PC-3 (cell line): ENCODE results near the gene VSIG10L2. TPM values are rescaled to one million over a fixed set of nuclear protein-coding genes. Genes with fewer than 3 reads are reported as not detected.

Source experiments
- ATAC-seq: fragments of 200-7000 bp; cut with Tn5 transposase; 2 replicates; pipeline ENCODE4 v1.9.1; 2020; ENCODE audit warnings: mild to moderate bottlenecking, moderate library complexity
- BruUV-seq: library from RNA; stranded (reverse); fragments of 400-500 nt; replicated peaks from 2 replicates; lab custom pipeline; 2021; lab: Mats Ljungman, UMichigan
- CTCF ChIA-PET: fragments of 300-600 bp; sonication (Branson Sonifier 250); formaldehyde crosslinking; loops from one replicate; lab custom pipeline; 2022; ENCODE audit warnings: antibody characterized with exemption; lab: Charles Lee
- POLR2A ChIA-PET: fragments of 300-600 bp; sonication (Branson Sonifier 250); formaldehyde crosslinking; loops from one replicate; lab custom pipeline; 2022; ENCODE audit warnings: antibody characterized with exemption; ENCODE audit not compliant: unreplicated experiment; lab: Charles Lee
- DNase-seq: peaks from one replicate; pipeline ENCODE4 v3.0.0-alpha.2; 2015
- H2AFZ ChIP-seq: fragments of 300-600 bp; sonication (generic); 2 replicates; pipeline ENCODE4 v1.6.0; 2016; ENCODE audit warnings: antibody characterized with exemption, low read length
- H3F3A ChIP-seq: fragments of 300-600 bp; sonication (generic); one replicate; pipeline ENCODE4 v1.6.0; 2017; ENCODE audit warnings: antibody characterized with exemption, low read length, control low read depth, mild to moderate bottlenecking; ENCODE audit not compliant: unreplicated experiment
- H3K27ac ChIP-seq: fragments of 300-600 bp; sonication (generic); 2 replicates; pipeline ENCODE4 v1.5.1; 2016; ENCODE audit warnings: mild to moderate bottlenecking, low read length
- H3K27me3 ChIP-seq: fragments of 300-600 bp; sonication (generic); 2 replicates; pipeline ENCODE4 v1.6.1; 2016; ENCODE audit warnings: low read length, mixed read lengths
- H3K36me3 ChIP-seq: fragments of 300-600 bp; sonication (generic); 2 replicates; pipeline ENCODE4 v1.6.1; 2016; ENCODE audit warnings: low read depth, mixed run types, low read length, mixed read lengths
- H3K4me1 ChIP-seq: fragments of 300-600 bp; sonication (generic); 2 replicates; pipeline ENCODE4 v1.5.1; 2016; ENCODE audit warnings: low read length; ENCODE audit not compliant: insufficient read depth
- H3K4me2 ChIP-seq: fragments of 300-600 bp; sonication (generic); 2 replicates; pipeline ENCODE4 v1.6.0; 2016; ENCODE audit warnings: low read length
- H3K4me3 ChIP-seq: fragments of 300-600 bp; sonication (generic); 2 replicates; pipeline ENCODE4 v1.5.1; 2016; ENCODE audit warnings: mild to moderate bottlenecking, low read length, mixed read lengths
- H3K79me2 ChIP-seq: fragments of 300-600 bp; sonication (generic); 2 replicates; pipeline ENCODE4 v1.6.1; 2017; ENCODE audit warnings: low read length, mixed read lengths
- H3K9ac ChIP-seq: fragments of 300-600 bp; sonication (generic); 2 replicates; pipeline ENCODE4 v1.6.0; 2016; ENCODE audit warnings: mild to moderate bottlenecking, low read length
- H3K9me2 ChIP-seq: fragments of 300-600 bp; sonication (generic); replicated peaks from 2 replicates; pipeline ENCODE4 v1.6.1; 2016; ENCODE audit warnings: mixed run types, low read length, mixed read lengths
- H3K9me3 ChIP-seq: fragments of 300-600 bp; sonication (generic); 2 replicates; pipeline ENCODE4 v1.6.1; 2016; ENCODE audit warnings: low read length, mixed read lengths
- H4K20me1 ChIP-seq: fragments of 300-600 bp; sonication (generic); 2 replicates; pipeline ENCODE4 v1.6.1; 2016; ENCODE audit warnings: low read length, mixed read lengths
- EZH2 ChIP-seq: fragments of 300-600 bp; sonication (generic); IDR thresholded peaks from one replicate; pipeline ENCODE4 v1.6.1; 2017; ENCODE audit warnings: antibody characterized with exemption, mild to moderate bottlenecking, low read length; ENCODE audit not compliant: unreplicated experiment
- EZH2phosphoT487 ChIP-seq: fragments of 300-600 bp; sonication (generic); IDR thresholded peaks from 2 replicates; pipeline ENCODE4 v1.6.1; 2018; ENCODE audit warnings: mild to moderate bottlenecking, antibody characterized with exemption, low read length, borderline replicate concordance
- intact Hi-C: fragments of 100-400 bp; cut with micrococcal nuclease; formaldehyde crosslinking; loops from 2 replicates; pipeline ENCODE4 v1.9.0; 2023
- total RNA-seq: library from RNA; depleted of rRNA; stranded (reverse); fragments of >200 nt; gene quantifications from 2 replicates; pipeline ENCODE4 v1.2.3, GENCODE V29; 2014
- TF ChIP-seq, protein P1 (sequence below): fragments of 300-600 bp; sonication (generic); conservative IDR thresholded peaks from 2 replicates; pipeline ENCODE4 v1.5.1; 2017; ENCODE audit warnings: antibody characterized with exemption, low read depth, mild to moderate bottlenecking, low read length

The VSIG10L2 gene
- total RNA-seq, 1 experiment from 2014 or later = not detected

DNA sequence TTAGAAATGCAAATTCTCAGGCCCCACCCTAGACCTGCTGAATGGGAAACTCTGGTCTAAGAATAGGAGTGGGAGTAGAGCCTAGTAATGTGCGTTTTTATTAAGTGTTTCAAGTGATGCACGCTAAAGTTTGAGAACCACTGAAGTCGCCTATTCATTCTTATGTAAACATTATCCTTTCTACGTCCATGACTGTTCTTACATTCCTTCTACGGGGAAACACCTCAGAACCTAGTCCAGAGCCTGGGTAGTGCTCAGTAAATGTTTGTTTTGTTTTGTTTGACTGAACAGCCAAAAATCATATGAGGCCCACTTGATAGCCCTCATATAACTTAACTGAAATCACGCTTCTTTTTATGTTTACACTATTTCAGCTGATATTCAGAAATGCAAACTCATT lies 29.8 kb downstream of the VSIG10L2 start:
- H3K9me2 ChIP-seq = no peaks in the 10 kb centered on the region
- no peak overlapping the region for H3K4me2 ChIP-seq
- no TSS peak for BruUV-seq
- intact Hi-C loops = no loop called here
- no peaks in the 10 kb centered on the region for H3K4me1 ChIP-seq
- no peak overlapping the region for H3K9ac ChIP-seq
- H3F3A ChIP-seq = no peaks in the 10 kb centered on the region
- ChIA-PET POLR2A (interaction anchor here (0.6 kb wide), 1 partner anchor 35 kb away, joined by 3 read pairs; no protein-coding TSS in a partner anchor), CTCF (no interaction called here)
- H3K36me3 ChIP-seq = no peaks in the 10 kb centered on the region
- TF ChIP-seq EZH2phosphoT487 (no peak), EZH2 (no peak)
- TF ChIP-seq, protein P1, sequence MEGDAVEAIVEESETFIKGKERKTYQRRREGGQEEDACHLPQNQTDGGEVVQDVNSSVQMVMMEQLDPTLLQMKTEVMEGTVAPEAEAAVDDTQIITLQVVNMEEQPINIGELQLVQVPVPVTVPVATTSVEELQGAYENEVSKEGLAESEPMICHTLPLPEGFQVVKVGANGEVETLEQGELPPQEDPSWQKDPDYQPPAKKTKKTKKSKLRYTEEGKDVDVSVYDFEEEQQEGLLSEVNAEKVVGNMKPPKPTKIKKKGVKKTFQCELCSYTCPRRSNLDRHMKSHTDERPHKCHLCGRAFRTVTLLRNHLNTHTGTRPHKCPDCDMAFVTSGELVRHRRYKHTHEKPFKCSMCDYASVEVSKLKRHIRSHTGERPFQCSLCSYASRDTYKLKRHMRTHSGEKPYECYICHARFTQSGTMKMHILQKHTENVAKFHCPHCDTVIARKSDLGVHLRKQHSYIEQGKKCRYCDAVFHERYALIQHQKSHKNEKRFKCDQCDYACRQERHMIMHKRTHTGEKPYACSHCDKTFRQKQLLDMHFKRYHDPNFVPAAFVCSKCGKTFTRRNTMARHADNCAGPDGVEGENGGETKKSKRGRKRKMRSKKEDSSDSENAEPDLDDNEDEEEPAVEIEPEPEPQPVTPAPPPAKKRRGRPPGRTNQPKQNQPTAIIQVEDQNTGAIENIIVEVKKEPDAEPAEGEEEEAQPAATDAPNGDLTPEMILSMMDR = no peak
- no peak for ATAC-seq
- H3K27me3 ChIP-seq = no peaks in the 10 kb centered on the region
- no peaks in the 10 kb centered on the region for H3K9me3 ChIP-seq
- no peak overlapping the region for H3K27ac ChIP-seq
- no peaks in the 10 kb centered on the region for H3K79me2 ChIP-seq
- no peak overlapping the region for H3K4me3 ChIP-seq
- H2AFZ ChIP-seq = no peak overlapping the region
- no peaks in the 10 kb centered on the region for H4K20me1 ChIP-seq
- no peak for DNase-seq

DNA sequence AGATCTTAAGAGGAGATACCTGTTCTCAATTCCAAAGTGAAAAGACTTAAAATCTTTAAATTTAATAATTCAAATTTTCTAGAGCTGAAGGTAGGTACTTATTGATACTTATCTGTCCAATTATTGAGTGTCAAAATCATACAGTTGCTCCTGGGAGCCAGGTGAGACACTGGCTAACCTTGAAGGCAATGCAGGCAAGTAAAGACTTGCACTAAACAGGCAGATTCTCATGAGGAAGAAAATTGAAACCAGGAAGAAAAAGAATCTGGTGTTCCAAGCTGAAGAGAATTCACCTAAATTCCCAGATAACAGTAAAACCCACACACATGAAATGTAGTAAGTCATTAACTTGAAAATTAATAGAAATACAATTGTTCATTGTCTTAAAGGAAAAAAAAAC lies 30.3 kb downstream of the VSIG10L2 start:
- H3K4me1 ChIP-seq = no peaks in the 10 kb centered on the region
- no peaks in the 10 kb centered on the region for H3K9me3 ChIP-seq
- H3K9me2 ChIP-seq = no peaks in the 10 kb centered on the region
- no peak for ATAC-seq
- H3K79me2 ChIP-seq = no peaks in the 10 kb centered on the region
- H4K20me1 ChIP-seq = no peaks in the 10 kb centered on the region
- TF ChIP-seq, protein P1 = no peak
- TF ChIP-seq EZH2phosphoT487 (no peak), EZH2 (no peak)
- no TSS peak for BruUV-seq
- H3K27me3 ChIP-seq = no peaks in the 10 kb centered on the region
- no peak overlapping the region for H3K9ac ChIP-seq
- ChIA-PET POLR2A (interaction anchor here (0.6 kb wide), 1 partner anchor 36 kb away, joined by 3 read pairs; no protein-coding TSS in a partner anchor), CTCF (no interaction called here)
- H3F3A ChIP-seq = no peaks in the 10 kb centered on the region
- no peaks in the 10 kb centered on the region for H3K36me3 ChIP-seq
- H2AFZ ChIP-seq = no peak overlapping the region
- no peak overlapping the region for H3K27ac ChIP-seq
- intact Hi-C loops = no loop called here
- no peak overlapping the region for H3K4me2 ChIP-seq
- no peak for DNase-seq
- no peak overlapping the region for H3K4me3 ChIP-seq

DNA sequence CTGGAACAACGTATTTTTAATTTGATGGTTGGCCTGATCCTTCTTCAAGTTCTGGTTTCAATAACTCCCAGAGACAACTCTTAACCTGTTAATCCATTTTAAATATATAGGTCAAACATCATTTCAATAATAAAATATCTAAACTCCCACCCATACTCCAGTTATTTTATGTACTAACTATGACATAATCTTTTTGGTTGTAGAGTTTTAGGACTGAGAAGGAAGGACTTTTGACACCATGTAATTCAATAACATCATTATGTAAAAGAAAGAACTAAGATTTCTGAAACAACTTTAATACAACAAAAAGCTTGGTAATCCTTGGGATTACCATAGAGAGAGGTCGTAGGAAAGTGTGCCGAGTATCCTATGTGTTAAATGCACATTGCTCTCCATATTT lies 31.5 kb downstream of the VSIG10L2 start:
- Histone ChIP-seq H3K27ac (no peak overlapping the region), H3F3A (no peaks in the 10 kb centered on the region), H3K36me3 (no peaks in the 10 kb centered on the region), H3K9me3 (no peaks in the 10 kb centered on the region), H4K20me1 (no peaks in the 10 kb centered on the region), H3K9ac (no peak overlapping the region), H3K79me2 (no peaks in the 10 kb centered on the region), H2AFZ (no peak overlapping the region), H3K4me1 (no peaks in the 10 kb centered on the region), H3K27me3 (no peaks in the 10 kb centered on the region), H3K4me2 (no peak overlapping the region), H3K4me3 (no peak overlapping the region), H3K9me2 (no peaks in the 10 kb centered on the region)
- no peak for ATAC-seq
- ChIA-PET CTCF (no interaction called here), POLR2A (interaction anchor here (0.7 kb wide), 1 partner anchor 90 kb away, joined by 3 read pairs; the partner anchor contains the start of gene HYLS1)
- TF ChIP-seq, protein P1 = no peak
- TF ChIP-seq EZH2phosphoT487 = no peak
- TF ChIP-seq EZH2 = no peak
- BruUV-seq = no TSS peak
- intact Hi-C loops = no loop called here
- DNase-seq = no peak
